CD4-positive, alpha-beta memory T cell (primary cell): ENCODE results near the gene TM9SF4. TPM values are rescaled to one million over a fixed set of nuclear protein-coding genes. Genes with fewer than 3 reads are reported as not detected.

Source experiments
- CTCF ChIA-PET: fragments of 350-600 bp; sonication (Branson Sonifier 250); formaldehyde crosslinking; loops from one replicate; lab custom pipeline; 2021; ENCODE audit warnings: inconsistent platforms; ENCODE audit not compliant: partially characterized antibody; lab: Charles Lee
- POLR2A ChIA-PET: fragments of 350-600 bp; sonication (Branson Sonifier 250); formaldehyde crosslinking; loops from one replicate; lab custom pipeline; 2021; ENCODE audit not compliant: partially characterized antibody; lab: Charles Lee
- DNase-seq, 5 donors: peaks; one replicate each; pipeline versions ENCODE4 v3.0.0 to v3.0.0-alpha.2; 2020 to 2022; ENCODE audit warnings: mixed read lengths in 1 of 5
- H3K27ac ChIP-seq: one replicate; pipeline ENCODE4 v1.7.0; 2013; ENCODE audit warnings: low read depth, low read length
- H3K27me3 ChIP-seq: 2 replicates; pipeline ENCODE4 v1.7.0; 2013; ENCODE audit warnings: mild to moderate bottlenecking, low read length, moderate library complexity; ENCODE audit not compliant: insufficient read depth
- H3K36me3 ChIP-seq: 2 replicates; pipeline ENCODE4 v1.7.0; 2013; ENCODE audit warnings: mild to moderate bottlenecking, low read length, moderate library complexity; ENCODE audit not compliant: insufficient read depth
- H3K4me1 ChIP-seq: 2 replicates; pipeline ENCODE4 v1.7.0; 2013; ENCODE audit warnings: mild to moderate bottlenecking, low read length, moderate library complexity; ENCODE audit not compliant: insufficient read depth
- H3K4me3 ChIP-seq, 2 donors: one replicate each; pipeline ENCODE4 v1.7.0; 2013; ENCODE audit warnings: low read length in 2 of 2, mild to moderate bottlenecking in 1 of 2
- H3K9me3 ChIP-seq, 2 donors: one replicate each; pipeline ENCODE4 v1.7.0; 2013; ENCODE audit warnings: low read length in 2 of 2, control low read depth in 1 of 2; ENCODE audit not compliant: control insufficient read depth in 1 of 2
- H3K27ac Mint-ChIP-seq, 7 donors: one replicate each; pipeline ENCODE4 v1.8.0; 2020 to 2021; ENCODE audit warnings: mixed read lengths in 7 of 7, mild to moderate bottlenecking in 6 of 7, inconsistent platforms in 3 of 7, moderate library complexity in 3 of 7
- H3K27me3 Mint-ChIP-seq, 2 donors: one replicate each; pipeline ENCODE4 v1.8.0; 2020 to 2021; ENCODE audit warnings: mixed read lengths in 2 of 2
- H3K36me3 Mint-ChIP-seq, 2 donors: one replicate each; pipeline ENCODE4 v1.8.0; 2020 to 2021; ENCODE audit warnings: mixed read lengths in 2 of 2, inconsistent platforms in 1 of 2, mild to moderate bottlenecking in 1 of 2
- H3K4me1 Mint-ChIP-seq, 4 donors: one replicate each; pipeline ENCODE4 v1.8.0; 2020 to 2021; ENCODE audit warnings: mixed read lengths in 4 of 4, mild to moderate bottlenecking in 1 of 4
- H3K4me3 Mint-ChIP-seq, 8 donors: one replicate each; pipeline ENCODE4 v1.8.0; 2020 to 2021; ENCODE audit warnings: mixed read lengths in 8 of 8, mild to moderate bottlenecking in 7 of 8, moderate library complexity in 6 of 8, inconsistent platforms in 3 of 8
- H3K9me3 Mint-ChIP-seq, 8 donors: one replicate each; pipeline ENCODE4 v1.8.0; 2020 to 2021; ENCODE audit warnings: mixed read lengths in 8 of 8, mild to moderate bottlenecking in 5 of 8, inconsistent platforms in 3 of 8, moderate library complexity in 1 of 8
- intact Hi-C: fragments of 100-400 bp; cut with micrococcal nuclease; formaldehyde crosslinking; loops from one replicate; pipeline ENCODE4 v1.15.1; 2023
- polyA plus RNA-seq, 2 donors: library from polyadenylated mRNA; unstranded; fragments of 300-500 nt; fragmentation: Illumina TruSeq; gene quantifications; one replicate each; pipeline ENCODE4 v1.2.3, GENCODE V29; 2021
- total RNA-seq, 2 experiments: library from RNA; stranded (reverse); gene quantifications; one replicate each; pipeline ENCODE4 v1.2.3, GENCODE V29; 2021

The TM9SF4 gene
- total and polyA plus RNA-seq, 4 experiments from 2014 or later: 33.4 to 40.7 (median 36.7) TPM

DNA sequence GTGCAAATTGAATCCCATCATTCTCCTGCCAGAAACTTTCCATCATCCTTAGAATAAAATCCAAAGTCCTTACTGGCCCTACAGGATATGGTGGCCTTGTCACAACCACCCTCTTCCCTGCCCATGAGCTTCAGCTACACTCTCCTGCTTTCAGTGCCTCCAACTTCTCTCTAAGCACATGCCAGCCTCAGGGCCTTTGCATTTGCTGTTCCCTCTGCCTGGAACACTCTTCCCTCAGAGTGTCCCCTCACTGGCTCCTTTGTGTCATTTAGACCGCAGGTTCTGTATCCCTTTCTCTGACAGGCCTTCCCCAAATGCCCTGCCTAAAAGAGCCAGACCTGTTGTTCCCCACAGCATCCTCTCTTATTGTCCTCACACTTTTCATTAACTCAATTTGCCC, 39.2 kb upstream of the TM9SF4 start:
- Mint-ChIP-seq H3K36me3 (no peaks in the 10 kb centered on the region), H3K27ac (no peak overlapping the region), H3K9me3 (no peaks in the 10 kb centered on the region), H3K27me3 (peaks cover 6 to 7% of the 10 kb centered on the region in 2 donors), H3K4me3 (no peak overlapping the region), H3K4me1 (peaks cover 0 to 4% (median 4%) of the 10 kb centered on the region in 4 donors)
- ChIA-PET CTCF (no interaction called here), POLR2A (no interaction called here)
- Histone ChIP-seq H3K36me3 (no peaks in the 10 kb centered on the region), H3K4me1 (no peaks in the 10 kb centered on the region), H3K4me3 (no peak overlapping the region), H3K9me3 (no peaks in the 10 kb centered on the region), H3K27me3 (no peaks in the 10 kb centered on the region), H3K27ac (no peak overlapping the region)
- no peak for DNase-seq
- intact Hi-C loops: no loop called here

DNA sequence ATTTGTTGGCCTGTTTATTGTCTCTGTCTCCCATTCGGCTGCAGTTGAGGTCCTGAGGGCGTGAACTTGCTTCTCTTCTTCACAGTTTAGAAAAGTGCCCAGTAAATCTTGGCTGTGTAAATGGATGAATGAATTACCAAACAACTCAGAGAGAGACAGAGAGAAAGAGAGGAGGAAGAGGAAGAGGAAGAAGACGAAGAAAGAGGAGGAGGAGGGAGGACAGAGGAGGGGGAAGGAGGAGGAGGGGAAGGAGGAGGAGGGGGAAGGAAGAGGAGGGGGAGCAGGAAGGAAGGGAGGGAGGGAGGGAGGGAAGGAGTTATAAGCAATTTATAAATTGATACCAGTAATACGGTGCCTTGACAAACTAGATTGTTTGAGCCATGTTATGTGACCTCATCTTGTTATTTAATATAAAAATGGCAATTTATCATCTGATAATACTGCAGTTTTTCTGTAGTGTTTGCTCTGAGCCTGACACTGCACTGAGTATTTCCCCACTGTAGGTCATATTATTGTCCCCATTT, 38.8 kb upstream of the TM9SF4 start:
- CTCF ChIA-PET: interaction anchor here (1.3 kb wide), 1 partner anchor 21 kb away, joined by 4 read pairs; no protein-coding TSS in a partner anchor
- Mint-ChIP-seq H3K27me3 (peaks cover 6 to 11% of the 10 kb centered on the region in 2 donors), H3K27ac (peak overlapping the region in 1 of 7 donors; percentile 5), H3K4me1 (peaks cover 0 to 4% (median 4%) of the 10 kb centered on the region in 4 donors), H3K36me3 (no peaks in the 10 kb centered on the region), H3K9me3 (no peaks in the 10 kb centered on the region), H3K4me3 (no peak overlapping the region)
- Histone ChIP-seq H3K4me1 (no peaks in the 10 kb centered on the region), H3K9me3 (no peaks in the 10 kb centered on the region), H3K4me3 (no peak overlapping the region), H3K27me3 (no peaks in the 10 kb centered on the region), H3K36me3 (no peaks in the 10 kb centered on the region), H3K27ac (no peak overlapping the region)
- intact Hi-C loops: no loop called here
- DNase-seq: no peak
- POLR2A ChIA-PET: no interaction called here

DNA sequence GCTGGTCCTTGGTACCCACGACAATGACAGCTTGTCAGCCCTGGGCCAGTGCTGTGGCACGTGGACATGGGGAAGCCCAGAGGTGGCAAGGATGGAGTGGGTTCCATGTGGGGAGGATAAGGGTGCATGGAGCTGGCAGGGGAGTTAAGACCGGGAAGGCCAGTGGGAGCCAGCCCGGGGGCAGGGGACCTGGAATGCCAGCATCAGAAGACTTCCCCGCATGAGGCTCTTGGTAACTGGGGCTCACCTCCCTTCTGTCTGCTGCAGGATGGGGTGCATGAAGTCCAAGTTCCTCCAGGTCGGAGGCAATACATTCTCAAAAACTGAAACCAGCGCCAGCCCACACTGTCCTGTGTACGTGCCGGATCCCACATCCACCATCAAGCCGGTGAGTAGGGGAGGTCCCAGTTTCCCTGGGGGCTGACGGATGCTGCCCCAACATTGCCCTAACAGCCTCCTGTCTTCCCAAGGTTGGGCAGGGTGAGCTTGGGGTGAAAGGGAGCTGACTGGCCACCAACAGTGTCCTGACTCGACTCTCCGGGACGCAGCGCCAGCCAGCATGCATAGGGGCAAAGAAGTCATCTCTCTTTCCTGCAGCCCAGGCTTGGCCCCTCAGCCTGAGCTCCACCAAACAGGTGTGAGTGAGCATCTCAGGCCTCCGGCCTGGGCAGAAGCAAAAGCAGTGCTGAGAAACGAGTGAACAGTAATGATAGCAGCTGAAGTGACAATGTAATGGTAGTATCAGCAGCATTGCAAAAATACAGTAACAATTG, 37.9 kb upstream of the TM9SF4 start:
- H3K9me3 Mint-ChIP-seq: no peaks in the 10 kb centered on the region
- H3K4me3 Mint-ChIP-seq: no peak overlapping the region
- Histone ChIP-seq H3K27ac (no peak overlapping the region), H3K27me3 (no peaks in the 10 kb centered on the region), H3K9me3 (no peaks in the 10 kb centered on the region), H3K36me3 (no peaks in the 10 kb centered on the region), H3K4me3 (no peak overlapping the region), H3K4me1 (no peaks in the 10 kb centered on the region)
- DNase-seq: no peak
- H3K27ac Mint-ChIP-seq: no peak overlapping the region
- CTCF ChIA-PET: interaction anchor here (1.3 kb wide), 1 partner anchor 20 kb away, joined by 4 read pairs; no protein-coding TSS in a partner anchor
- POLR2A ChIA-PET: no interaction called here
- intact Hi-C loops: no loop called here
- peaks cover 6 to 12% of the 10 kb centered on the region in 2 donors for H3K27me3 Mint-ChIP-seq
- peaks cover 0 to 4% (median 4%) of the 10 kb centered on the region in 4 donors for H3K4me1 Mint-ChIP-seq
- H3K36me3 Mint-ChIP-seq: no peaks in the 10 kb centered on the region

DNA sequence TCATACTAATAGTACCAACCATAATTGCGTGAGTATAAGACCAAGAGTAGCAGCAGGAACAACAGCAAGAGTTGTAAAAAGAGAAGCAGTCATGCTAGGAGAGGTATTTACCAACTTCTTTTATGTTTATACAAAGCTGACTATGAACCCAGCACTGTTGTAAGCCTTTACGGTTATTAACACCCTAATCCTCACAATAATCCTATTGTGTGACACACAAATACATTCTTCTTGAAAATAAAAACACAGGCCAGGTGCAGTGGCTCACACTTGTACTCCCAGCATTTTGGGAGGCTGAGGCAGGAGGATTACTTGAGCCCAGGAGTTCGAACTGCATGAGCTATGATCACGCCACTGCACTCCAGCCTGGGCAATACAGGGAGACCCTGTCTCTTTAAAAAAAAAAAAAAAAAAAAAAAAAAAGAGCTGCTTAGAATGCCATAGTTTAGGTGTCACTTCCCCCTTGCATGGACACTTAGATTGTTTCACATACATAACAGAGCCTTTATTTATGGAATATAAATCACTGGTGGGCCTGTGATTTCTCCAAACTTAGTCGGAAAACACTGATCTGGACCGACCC, 37.3 kb upstream of the TM9SF4 start:
- no peaks in the 10 kb centered on the region for H3K36me3 ChIP-seq
- H3K36me3 Mint-ChIP-seq: no peaks in the 10 kb centered on the region
- H3K27ac Mint-ChIP-seq: no peak overlapping the region
- H3K4me1 Mint-ChIP-seq: peaks cover 0 to 4% (median 4%) of the 10 kb centered on the region in 4 donors
- CTCF ChIA-PET: interaction anchor here (1.3 kb wide), 1 partner anchor 19 kb away, joined by 4 read pairs; no protein-coding TSS in a partner anchor
- no peaks in the 10 kb centered on the region for H3K4me1 ChIP-seq
- H3K4me3 Mint-ChIP-seq: no peak overlapping the region
- peaks cover 4 to 12% of the 10 kb centered on the region in 2 donors for H3K27me3 Mint-ChIP-seq
- POLR2A ChIA-PET: no interaction called here
- intact Hi-C loops: no loop called here
- H3K27ac ChIP-seq: no peak overlapping the region
- no peak for DNase-seq
- H3K9me3 Mint-ChIP-seq: no peaks in the 10 kb centered on the region
- H3K9me3 ChIP-seq: no peaks in the 10 kb centered on the region
- no peaks in the 10 kb centered on the region for H3K27me3 ChIP-seq
- H3K4me3 ChIP-seq: no peak overlapping the region

DNA sequence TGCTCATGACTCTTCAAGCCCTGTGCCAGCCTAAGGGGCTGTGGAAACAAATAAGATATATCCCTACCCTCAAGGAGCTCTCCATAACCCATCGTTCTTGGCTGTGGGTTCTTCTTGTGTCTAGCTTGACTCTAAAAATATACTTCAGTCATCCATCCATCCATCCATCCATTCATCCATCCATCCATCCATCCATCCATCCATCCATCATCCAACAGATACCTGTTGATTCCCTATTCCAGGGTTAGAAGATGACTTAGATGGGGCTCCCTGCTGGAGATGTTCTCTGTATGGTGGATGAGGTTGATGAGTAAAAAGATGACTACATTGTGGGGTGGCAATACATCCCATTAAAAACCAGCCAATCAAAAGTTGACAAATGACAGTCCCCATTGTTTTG, 34.0 kb upstream of the TM9SF4 start:
- H3K36me3 Mint-ChIP-seq: no peaks in the 10 kb centered on the region
- H3K4me1 Mint-ChIP-seq: peaks cover 0 to 2% (median under 1%) of the 10 kb centered on the region in 4 donors
- Histone ChIP-seq H3K27me3 (no peaks in the 10 kb centered on the region), H3K36me3 (no peaks in the 10 kb centered on the region), H3K4me3 (no peak overlapping the region), H3K27ac (no peak overlapping the region), H3K9me3 (no peaks in the 10 kb centered on the region), H3K4me1 (no peaks in the 10 kb centered on the region)
- ChIA-PET CTCF (interaction anchor here (0.6 kb wide), 1 partner anchor 121 kb away, joined by 3 read pairs; no protein-coding TSS in a partner anchor), POLR2A (no interaction called here)
- no peak for DNase-seq
- no peak overlapping the region for H3K4me3 Mint-ChIP-seq
- no peaks in the 10 kb centered on the region for H3K9me3 Mint-ChIP-seq
- H3K27ac Mint-ChIP-seq: no peak overlapping the region
- peaks cover 8 to 18% of the 10 kb centered on the region in 2 donors for H3K27me3 Mint-ChIP-seq
- intact Hi-C loops: no loop called here

DNA sequence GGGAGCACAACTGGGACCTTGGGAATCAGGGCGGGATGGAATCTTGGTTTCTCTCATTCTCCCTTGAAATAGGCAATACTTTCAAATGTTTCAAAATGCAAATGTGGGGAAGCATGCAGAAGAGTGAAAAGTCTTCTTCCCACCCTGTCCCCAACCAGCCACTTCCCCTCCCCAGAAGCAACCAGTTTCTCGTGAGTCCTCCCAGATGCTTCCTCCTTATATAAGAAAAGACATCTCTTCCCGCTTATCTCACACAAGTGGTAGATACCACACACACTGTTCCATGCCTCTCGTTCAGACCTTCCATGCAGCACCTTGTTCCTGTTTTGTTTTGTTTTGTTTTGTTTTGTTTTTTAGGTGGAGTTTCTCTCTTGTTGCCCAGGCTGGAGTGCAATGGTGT, 32.3 kb upstream of the TM9SF4 start:
- H3K27me3 ChIP-seq: no peaks in the 10 kb centered on the region
- H3K4me1 ChIP-seq: no peaks in the 10 kb centered on the region
- peaks cover 12 to 25% of the 10 kb centered on the region in 2 donors for H3K27me3 Mint-ChIP-seq
- H3K9me3 Mint-ChIP-seq: no peaks in the 10 kb centered on the region
- H3K36me3 ChIP-seq: no peaks in the 10 kb centered on the region
- H3K4me3 ChIP-seq: no peak overlapping the region
- CTCF ChIA-PET: no interaction called here
- no peaks in the 10 kb centered on the region for H3K9me3 ChIP-seq
- intact Hi-C loops: no loop called here
- DNase-seq: no peak
- no peak overlapping the region for H3K4me3 Mint-ChIP-seq
- H3K27ac ChIP-seq: no peak overlapping the region
- no peaks in the 10 kb centered on the region for H3K4me1 Mint-ChIP-seq
- H3K36me3 Mint-ChIP-seq: no peaks in the 10 kb centered on the region
- POLR2A ChIA-PET: no interaction called here
- no peak overlapping the region for H3K27ac Mint-ChIP-seq

DNA sequence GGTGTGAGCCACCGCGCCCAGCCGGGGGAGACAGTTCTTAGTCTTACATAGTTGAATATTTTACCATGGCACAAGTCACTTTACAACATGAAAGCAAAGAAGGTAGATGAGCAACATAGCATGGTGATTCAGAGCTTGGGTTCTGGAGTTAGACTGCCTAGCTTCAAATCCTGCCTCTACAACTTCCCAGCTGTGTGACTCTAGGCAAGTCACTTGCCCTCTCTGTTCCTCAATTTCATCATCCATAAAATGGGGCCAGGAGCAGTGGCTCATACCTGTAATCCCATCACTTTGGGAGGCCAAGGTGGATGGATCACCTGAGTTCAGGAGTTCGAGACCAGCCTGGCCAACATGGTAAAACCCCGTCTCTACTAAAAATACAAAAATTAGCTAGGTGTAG, 31.2 kb upstream of the TM9SF4 start:
- Mint-ChIP-seq H3K4me3 (no peak overlapping the region), H3K27ac (no peak overlapping the region), H3K36me3 (no peaks in the 10 kb centered on the region), H3K4me1 (no peaks in the 10 kb centered on the region), H3K9me3 (no peaks in the 10 kb centered on the region), H3K27me3 (peaks cover 20 to 35% of the 10 kb centered on the region in 2 donors)
- Histone ChIP-seq H3K9me3 (no peaks in the 10 kb centered on the region), H3K4me3 (no peak overlapping the region), H3K27me3 (no peaks in the 10 kb centered on the region), H3K36me3 (no peaks in the 10 kb centered on the region), H3K4me1 (no peaks in the 10 kb centered on the region), H3K27ac (no peak overlapping the region)
- POLR2A ChIA-PET: no interaction called here
- intact Hi-C loops: no loop called here
- DNase-seq: no peak
- CTCF ChIA-PET: interaction anchor here (0.6 to 5.3 kb wide), 2 partner anchors 13 to 264 kb away, joined by 3 to 22 read pairs; no protein-coding TSS in a partner anchor
